Frontal cortex (tissue), 4 donors: ENCODE results near the gene CDC42BPA. TPM values are rescaled to one million over a fixed set of nuclear protein-coding genes. Genes with fewer than 3 reads are reported as not detected.

Source experiments
- DNase-seq, 2 donors: peaks; one replicate each; pipeline ENCODE4 v3.0.0; 2012; ENCODE audit warnings: low spot score in 2 of 2
- FAIRE-seq: peaks from 2 replicates; lab custom pipeline; 2012; peaks lifted over from hg19 to GRCh38; lab: Jason Lieb, UNC
- total RNA-seq: library from RNA; depleted of rRNA; stranded (reverse); fragments of >200 nt; gene quantifications from one replicate; pipeline ENCODE4 v1.2.3, GENCODE V29; 2014
- donor health status: control.
- donor health status: control.
- donor health status: control.

The CDC42BPA gene
- total RNA-seq, 1 donor from 2014 or later: 154 TPM

- no peak for FAIRE-seq
- no peak for DNase-seq
These were observed 95.0 kb downstream of the CDC42BPA start for GRCh38 chr1:227223171-227223806.

GRCh38 chr1:227219715-227220292, 98.5 kb downstream of the CDC42BPA start:
- FAIRE-seq (no peak), DNase-seq (no peak)

- FAIRE-seq (no peak), DNase-seq (no peak)
These were observed 99.3 kb downstream of the CDC42BPA start for GRCh38 chr1:227218870-227219573.

DNA sequence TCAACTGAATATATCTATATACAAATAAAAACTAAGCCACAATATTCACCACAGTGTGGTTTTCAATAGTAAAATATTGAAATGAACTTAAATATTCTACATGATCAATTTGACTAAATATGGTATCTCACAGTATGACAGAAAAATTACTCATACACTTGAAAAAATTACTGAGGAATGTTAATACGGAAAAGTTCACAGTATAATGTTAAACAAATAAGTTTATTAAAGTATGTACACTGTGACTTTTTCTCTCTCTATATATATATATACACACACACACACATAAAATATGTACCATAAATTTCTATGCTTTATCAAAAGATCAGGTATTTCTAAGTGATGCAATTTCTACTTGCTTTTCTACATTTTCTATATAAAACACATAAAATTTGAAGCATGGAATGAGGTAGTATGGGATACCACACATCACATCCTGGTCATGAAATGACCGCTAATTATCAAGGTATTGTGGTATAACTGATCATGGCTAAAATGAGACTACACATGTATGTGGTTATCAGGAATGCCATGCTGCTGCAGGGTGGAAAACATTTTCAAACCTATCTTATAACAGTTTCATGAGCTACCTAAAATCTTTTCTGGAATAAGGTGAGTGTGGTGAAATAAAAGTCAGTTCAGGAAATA, 102.3 kb downstream of the CDC42BPA start:
- no peak for DNase-seq

DNA sequence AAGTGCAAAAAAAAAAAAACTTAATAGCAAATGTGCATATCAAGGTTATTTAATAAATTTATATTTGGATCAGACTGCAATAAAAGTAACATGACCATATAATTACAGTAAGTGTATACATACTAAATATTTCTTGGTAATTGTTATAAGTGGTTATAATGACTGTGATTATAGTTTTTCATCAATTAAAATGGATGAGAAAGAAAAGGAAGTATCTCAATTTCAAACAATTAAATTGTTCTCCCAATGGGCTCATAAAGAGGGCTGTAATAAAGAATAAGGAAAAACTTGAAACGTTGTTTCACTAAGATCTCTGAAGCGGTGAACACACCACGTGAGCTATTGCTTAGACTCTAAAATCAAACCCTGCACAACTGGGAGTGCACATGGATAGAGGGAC, 104.1 kb downstream of the CDC42BPA start:
- no peak for FAIRE-seq
- DNase-seq: no peak

More for the DNA sequence above, 102.3 kb downstream of the CDC42BPA start:
- no peak for FAIRE-seq

GRCh38 chr1:227213426-227213825, 104.9 kb downstream of the CDC42BPA start:
- no peak for FAIRE-seq
- DNase-seq: no peak

DNA sequence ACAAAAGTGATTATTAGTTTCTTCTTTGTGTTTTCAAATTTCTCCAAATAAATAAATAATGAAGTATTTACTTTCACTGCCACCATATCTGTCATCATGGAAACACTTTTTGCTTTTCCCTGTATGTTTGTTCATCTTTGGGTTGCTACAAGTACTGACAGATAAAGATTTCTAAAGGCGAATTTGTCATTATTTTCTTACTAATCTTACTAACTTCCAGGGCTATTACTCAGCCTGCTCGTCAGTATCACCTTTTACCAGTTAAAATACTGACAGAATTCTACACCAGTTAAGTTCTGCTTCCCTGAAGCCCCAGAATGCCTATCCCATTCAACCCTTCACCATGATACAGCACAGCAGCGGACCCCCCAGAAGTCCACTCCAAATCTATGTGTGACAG, 106.1 kb downstream of the CDC42BPA start:
- DNase-seq (no peak), FAIRE-seq (no peak)

- FAIRE-seq (peak; percentile 17), DNase-seq (no peak)
These were observed 107.7 kb downstream of the CDC42BPA start for GRCh38 chr1:227210604-227211003.

- DNase-seq (no peak), FAIRE-seq (peak; percentile 15)
These were observed 121.2 kb downstream of the CDC42BPA start for GRCh38 chr1:227197064-227197463.

DNA sequence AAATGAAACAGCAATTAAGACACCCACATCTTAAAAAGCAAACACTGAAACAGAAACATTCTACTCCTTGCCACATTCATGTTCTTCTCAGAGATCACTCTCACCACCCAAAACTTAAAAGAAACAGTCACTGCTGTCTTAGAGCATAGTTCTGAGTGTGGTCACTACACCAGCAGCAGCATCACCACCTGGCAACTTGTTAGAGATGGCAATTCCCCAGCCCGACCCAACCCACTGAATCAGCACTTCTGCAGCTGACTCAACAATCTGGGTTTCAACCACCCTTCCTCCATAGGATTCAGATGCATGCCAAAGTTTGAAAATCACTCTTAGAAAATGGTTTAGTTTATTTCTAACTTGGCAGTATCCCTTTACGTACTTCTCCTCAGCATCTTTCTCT, 126.1 kb downstream of the CDC42BPA start:
- no peak for FAIRE-seq
- DNase-seq: peak in 1 of 2 donors; percentile 18

GRCh38 chr1:227191607-227192006, 126.7 kb downstream of the CDC42BPA start:
- DNase-seq (no peak), FAIRE-seq (no peak)

GRCh38 chr1:227190321-227190720, 128.0 kb downstream of the CDC42BPA start:
- no peak for FAIRE-seq

GRCh38 chr1:227185291-227185690, 133.0 kb downstream of the CDC42BPA start:
- no peak for DNase-seq
- no peak for FAIRE-seq

More at GRCh38 chr1:227190321-227190720, 128.0 kb downstream of the CDC42BPA start:
- DNase-seq: no peak

- DNase-seq: no peak
- FAIRE-seq: no peak
These were observed 136.3 kb downstream of the CDC42BPA start for GRCh38 chr1:227182012-227182411.

GRCh38 chr1:227175611-227176010, 142.7 kb downstream of the CDC42BPA start:
- FAIRE-seq: no peak

DNA sequence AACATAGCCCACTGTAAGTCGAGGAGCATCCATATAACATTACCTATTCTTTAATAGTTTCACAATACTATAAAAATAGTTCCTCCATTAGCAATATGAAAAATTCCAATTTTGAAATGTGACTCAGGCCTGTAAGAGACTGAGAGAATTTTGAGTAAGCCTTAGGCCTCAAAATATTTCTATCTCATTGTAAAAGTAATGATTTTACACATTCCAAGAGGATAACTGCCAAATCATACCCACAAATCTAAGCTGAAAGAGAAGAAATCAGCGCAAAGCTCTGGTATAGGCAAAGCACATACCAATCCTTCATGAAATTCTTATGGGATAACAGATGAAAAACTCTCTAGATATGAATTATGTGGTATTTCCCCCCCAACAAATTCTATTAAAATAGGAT, 144.1 kb downstream of the CDC42BPA start:
- DNase-seq (no peak), FAIRE-seq (no peak)

More at GRCh38 chr1:227175611-227176010, 142.7 kb downstream of the CDC42BPA start:
- no peak for DNase-seq

DNA sequence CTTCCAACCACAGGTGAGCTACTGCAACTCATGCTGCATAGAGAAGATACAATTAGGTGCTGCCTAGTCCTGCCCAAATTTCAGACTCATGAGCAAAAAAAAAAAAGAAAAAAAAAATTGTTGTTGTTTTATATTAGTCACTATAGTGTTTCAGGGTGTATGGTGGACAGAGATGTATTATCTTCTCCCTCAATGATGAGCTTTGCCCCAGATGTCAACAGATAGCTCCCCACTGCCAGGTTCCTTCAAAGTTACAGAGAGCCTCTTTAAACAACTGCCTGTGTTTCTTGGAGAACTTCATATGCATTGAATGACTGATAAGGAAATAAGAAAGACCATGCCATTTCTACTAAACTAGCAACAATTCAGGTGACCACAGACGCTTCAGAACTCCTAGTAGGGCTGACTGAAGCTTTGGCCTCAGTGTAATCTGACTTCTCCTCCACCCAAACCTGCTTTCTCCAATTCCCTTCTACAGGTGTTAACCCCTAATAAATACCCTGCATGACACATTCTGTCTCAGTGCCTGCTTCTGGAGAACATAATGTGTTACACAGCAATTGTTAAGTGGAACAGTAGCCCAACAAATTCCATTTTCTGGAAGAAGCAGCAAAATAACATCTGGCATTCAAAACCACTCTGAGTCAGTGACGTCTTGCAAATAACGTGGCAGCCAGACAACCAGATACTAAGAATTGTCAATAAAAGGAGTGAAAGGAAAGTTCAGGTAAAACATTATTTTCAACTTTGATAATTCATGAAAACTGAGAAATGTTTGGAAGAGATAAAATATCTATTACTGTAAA, 147.7 kb downstream of the CDC42BPA start:
- DNase-seq (no peak), FAIRE-seq (no peak)

DNA sequence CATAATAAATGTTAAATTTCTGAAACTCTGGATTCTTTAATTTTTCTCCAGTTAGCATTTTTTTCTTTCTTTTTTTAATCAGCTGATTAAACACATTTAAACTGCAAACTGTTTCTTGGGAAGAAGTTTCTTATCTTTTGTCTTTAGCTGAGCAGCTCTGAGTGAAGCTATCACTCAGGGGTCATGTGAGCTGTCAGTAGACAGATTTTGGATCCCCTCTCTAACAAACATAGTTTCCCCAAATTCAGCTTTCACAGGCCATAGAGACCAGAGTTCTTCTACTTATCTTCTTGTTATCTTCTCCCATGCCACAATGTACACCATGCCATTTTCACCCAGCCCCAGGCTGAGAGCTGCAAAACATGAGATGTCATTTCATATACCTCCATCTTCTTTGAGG, 148.9 kb downstream of the CDC42BPA start:
- FAIRE-seq (no peak), DNase-seq (no peak)

DNA sequence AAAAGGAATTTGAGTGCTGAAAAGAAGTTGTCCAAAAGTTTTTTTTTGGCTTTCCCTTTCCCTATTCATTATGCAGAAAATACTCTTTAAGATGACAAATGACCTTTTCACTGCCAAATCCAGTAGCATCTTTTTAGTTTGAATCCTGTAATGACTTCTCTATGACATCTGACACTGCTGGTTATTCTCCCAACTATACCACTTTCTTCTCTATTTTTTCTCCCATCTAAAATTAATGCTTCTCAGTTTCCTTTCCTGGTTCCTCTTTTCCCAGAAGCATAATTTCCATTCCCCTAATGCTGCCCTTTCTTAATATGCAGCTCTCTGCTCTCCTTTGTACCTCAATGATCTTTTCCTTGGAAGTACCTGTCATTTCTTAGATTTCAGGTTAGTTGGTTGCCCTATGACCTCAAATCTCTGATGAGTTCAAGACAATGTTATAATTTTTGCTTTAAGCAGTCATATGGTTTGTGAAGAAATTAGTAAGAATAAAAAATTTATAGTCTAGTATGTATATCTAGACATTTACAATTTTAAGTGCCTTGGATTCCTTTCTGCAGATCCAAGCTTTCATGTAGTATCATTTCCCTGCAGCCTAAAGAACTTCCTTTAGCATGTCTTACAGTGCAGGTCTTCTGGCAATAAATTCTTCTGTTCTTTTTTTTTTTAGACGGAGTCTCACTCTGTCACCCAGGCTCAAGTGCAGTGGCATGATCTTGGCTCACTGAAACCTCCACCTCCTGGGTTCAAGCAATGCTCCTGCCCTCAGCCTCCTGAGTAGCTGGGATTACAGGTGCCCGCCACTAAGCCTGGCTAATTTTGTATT, 150.8 kb downstream of the CDC42BPA start:
- DNase-seq (no peak), FAIRE-seq (no peak)
